ENCODE data around the gene ST3GAL5. TPM values are rescaled to one million over a fixed set of nuclear protein-coding genes. Genes with fewer than 3 reads are reported as not detected.
"Not testable (repeated sequence)": the region's sequence is repeated elsewhere in the genome, so short reads cannot be mapped to it uniquely, and the experiment has no call there.

The ST3GAL5 gene
- total RNA-seq, 1 experiment from 2014 or later: 3.8 TPM

- Histone ChIP-seq H3K9ac (ENCODE audit: low read length) (no peak overlapping the region), H3K9me3 (ENCODE audit: low read length) (no peaks in the 10 kb centered on the region), H4K20me1 (ENCODE audit: insufficient read depth, low read depth, low read length) (no peaks in the 10 kb centered on the region), H3K27ac (ENCODE audit: low read length) (no peak overlapping the region), H3K27me3 (ENCODE audit: low read length) (no peaks in the 10 kb centered on the region), H3K4me3 (ENCODE audit: low read length) (no peak overlapping the region), H2AFZ (ENCODE audit: low read length) (no peak overlapping the region), H3K9me2 (replicated peaks; ENCODE audit: insufficient read depth, low read length) (no peaks in the 10 kb centered on the region), H3K79me2 (ENCODE audit: low read length) (no peaks in the 10 kb centered on the region), H3K4me1 (ENCODE audit: low read length) (no peaks in the 10 kb centered on the region), H3K36me3 (ENCODE audit: insufficient read depth, low read length) (no peaks in the 10 kb centered on the region), H3K4me2 (ENCODE audit: low read depth, low read length, poor library complexity, severe bottlenecking) (no peak overlapping the region)
- no peak for DNase-seq
These were observed 50.1 kb downstream of the ST3GAL5 start for GRCh38 chr2:85838641-85839040.

- Histone ChIP-seq H3K27me3 (ENCODE audit: low read length) (no peaks in the 10 kb centered on the region), H3K4me1 (ENCODE audit: low read length) (no peaks in the 10 kb centered on the region), H4K20me1 (ENCODE audit: insufficient read depth, low read depth, low read length) (no peaks in the 10 kb centered on the region), H2AFZ (ENCODE audit: low read length) (no peak overlapping the region), H3K79me2 (ENCODE audit: low read length) (no peaks in the 10 kb centered on the region), H3K27ac (ENCODE audit: low read length) (no peak overlapping the region), H3K4me2 (ENCODE audit: low read depth, low read length, poor library complexity, severe bottlenecking) (no peak overlapping the region), H3K9ac (ENCODE audit: low read length) (no peak overlapping the region), H3K4me3 (ENCODE audit: low read length) (no peak overlapping the region), H3K9me3 (ENCODE audit: low read length) (no peaks in the 10 kb centered on the region), H3K36me3 (ENCODE audit: insufficient read depth, low read length) (no peaks in the 10 kb centered on the region), H3K9me2 (replicated peaks; ENCODE audit: insufficient read depth, low read length) (no peaks in the 10 kb centered on the region)
- peak; percentile 80 for DNase-seq
These were observed 50.6 kb downstream of the ST3GAL5 start for GRCh38 chr2:85838181-85838580.

- Histone ChIP-seq H3K4me2 (ENCODE audit: low read depth, low read length, poor library complexity, severe bottlenecking) (no peak overlapping the region), H3K9ac (ENCODE audit: low read length) (no peak overlapping the region), H2AFZ (ENCODE audit: low read length) (no peak overlapping the region), H3K9me2 (replicated peaks; ENCODE audit: insufficient read depth, low read length) (no peaks in the 10 kb centered on the region), H3K36me3 (ENCODE audit: insufficient read depth, low read length) (no peaks in the 10 kb centered on the region), H4K20me1 (ENCODE audit: insufficient read depth, low read depth, low read length) (no peaks in the 10 kb centered on the region), H3K9me3 (ENCODE audit: low read length) (no peaks in the 10 kb centered on the region), H3K27me3 (ENCODE audit: low read length) (no peaks in the 10 kb centered on the region), H3K4me3 (ENCODE audit: low read length) (no peak overlapping the region), H3K4me1 (ENCODE audit: low read length) (no peaks in the 10 kb centered on the region), H3K79me2 (ENCODE audit: low read length) (no peaks in the 10 kb centered on the region), H3K27ac (ENCODE audit: low read length) (no peak overlapping the region)
- DNase-seq: no peak
These were observed 54.3 kb downstream of the ST3GAL5 start for GRCh38 chr2:85834466-85834865.

- Histone ChIP-seq H3K4me3 (ENCODE audit: low read length) (no peak overlapping the region), H2AFZ (ENCODE audit: low read length) (no peak overlapping the region), H3K9me2 (replicated peaks; ENCODE audit: insufficient read depth, low read length) (no peaks in the 10 kb centered on the region), H3K27me3 (ENCODE audit: low read length) (no peaks in the 10 kb centered on the region), H3K27ac (ENCODE audit: low read length) (no peak overlapping the region), H3K79me2 (ENCODE audit: low read length) (no peaks in the 10 kb centered on the region), H3K9me3 (ENCODE audit: low read length) (no peaks in the 10 kb centered on the region), H3K9ac (ENCODE audit: low read length) (no peak overlapping the region), H3K36me3 (ENCODE audit: insufficient read depth, low read length) (no peaks in the 10 kb centered on the region), H4K20me1 (ENCODE audit: insufficient read depth, low read depth, low read length) (no peaks in the 10 kb centered on the region), H3K4me2 (ENCODE audit: low read depth, low read length, poor library complexity, severe bottlenecking) (no peak overlapping the region), H3K4me1 (ENCODE audit: low read length) (no peaks in the 10 kb centered on the region; the same call in 1 of the 2 replicates)
- no peak for DNase-seq
These were observed 57.1 kb downstream of the ST3GAL5 start for GRCh38 chr2:85831735-85832134.

GRCh38 chr2:85830645-85831044 is 58.1 kb downstream of the ST3GAL5 start:
- H3K4me3 ChIP-seq (ENCODE audit: low read length): no peak overlapping the region
- no peaks in the 10 kb centered on the region for H3K9me2 ChIP-seq (replicated peaks; ENCODE audit: insufficient read depth, low read length)
- no peak overlapping the region for H3K4me2 ChIP-seq (ENCODE audit: low read depth, low read length, poor library complexity, severe bottlenecking)
- H3K9me3 ChIP-seq (ENCODE audit: low read length): no peaks in the 10 kb centered on the region
- no peak overlapping the region for H3K9ac ChIP-seq (ENCODE audit: low read length)
- H3K27me3 ChIP-seq (ENCODE audit: low read length): no peaks in the 10 kb centered on the region
- peak; percentile 61 for DNase-seq
- no peak overlapping the region for H2AFZ ChIP-seq (ENCODE audit: low read length)
- H3K79me2 ChIP-seq (ENCODE audit: low read length): no peaks in the 10 kb centered on the region
- H3K4me1 ChIP-seq (ENCODE audit: low read length): no peaks in the 10 kb centered on the region; the same call in 1 of the 2 replicates
- no peaks in the 10 kb centered on the region for H4K20me1 ChIP-seq (ENCODE audit: insufficient read depth, low read depth, low read length)
- no peak overlapping the region for H3K27ac ChIP-seq (ENCODE audit: low read length)
- no peaks in the 10 kb centered on the region for H3K36me3 ChIP-seq (ENCODE audit: insufficient read depth, low read length)

- H3K27ac ChIP-seq (ENCODE audit: low read length); H3K9ac ChIP-seq (ENCODE audit: low read length); H3K27me3 ChIP-seq (ENCODE audit: low read length); H3K79me2 ChIP-seq (ENCODE audit: low read length); H3K4me1 ChIP-seq (ENCODE audit: low read length); H3K9me3 ChIP-seq (ENCODE audit: low read length); DNase-seq; H2AFZ ChIP-seq (ENCODE audit: low read length); H4K20me1 ChIP-seq (ENCODE audit: insufficient read depth, low read depth, low read length); H3K36me3 ChIP-seq (ENCODE audit: insufficient read depth, low read length); H3K4me2 ChIP-seq (ENCODE audit: low read depth, low read length, poor library complexity, severe bottlenecking); H3K9me2 ChIP-seq (replicated peaks; ENCODE audit: insufficient read depth, low read length); H3K4me3 ChIP-seq (ENCODE audit: low read length): not testable (repeated sequence)
These were observed 59.4 kb downstream of the ST3GAL5 start for GRCh38 chr2:85829394-85829793.

GRCh38 chr2:85828725-85829124 is 60.1 kb downstream of the ST3GAL5 start:
- H3K27ac ChIP-seq (ENCODE audit: low read length): no peak overlapping the region
- H3K36me3 ChIP-seq (ENCODE audit: insufficient read depth, low read length): no peaks in the 10 kb centered on the region
- H2AFZ ChIP-seq (ENCODE audit: low read length): no peak overlapping the region
- no peak for DNase-seq
- no peak overlapping the region for H3K4me2 ChIP-seq (ENCODE audit: low read depth, low read length, poor library complexity, severe bottlenecking)
- H3K4me3 ChIP-seq (ENCODE audit: low read length): no peak overlapping the region
- no peak overlapping the region for H3K9ac ChIP-seq (ENCODE audit: low read length)
- H3K9me3 ChIP-seq (ENCODE audit: low read length): no peaks in the 10 kb centered on the region
- H3K27me3 ChIP-seq (ENCODE audit: low read length): no peaks in the 10 kb centered on the region
- H4K20me1 ChIP-seq (ENCODE audit: insufficient read depth, low read depth, low read length): no peaks in the 10 kb centered on the region
- H3K79me2 ChIP-seq (ENCODE audit: low read length): no peaks in the 10 kb centered on the region
- no peaks in the 10 kb centered on the region for H3K9me2 ChIP-seq (replicated peaks; ENCODE audit: insufficient read depth, low read length)
- no peaks in the 10 kb centered on the region; the same call in 1 of the 2 replicates for H3K4me1 ChIP-seq (ENCODE audit: low read length)

- no peak overlapping the region for H3K27ac ChIP-seq (ENCODE audit: low read length)
These were observed 60.8 kb downstream of the ST3GAL5 start for GRCh38 chr2:85827879-85828569.

More at GRCh38 chr2:85827879-85828569, 60.8 kb downstream of the ST3GAL5 start:
- Histone ChIP-seq H3K9me3 (ENCODE audit: low read length) (no peaks in the 10 kb centered on the region), H3K27me3 (ENCODE audit: low read length) (no peaks in the 10 kb centered on the region), H2AFZ (ENCODE audit: low read length) (no peak overlapping the region), H3K9me2 (replicated peaks; ENCODE audit: insufficient read depth, low read length) (no peaks in the 10 kb centered on the region), H3K9ac (ENCODE audit: low read length) (peak overlapping the region; percentile 38; the same call in 1 of the 2 replicates), H4K20me1 (ENCODE audit: insufficient read depth, low read depth, low read length) (no peaks in the 10 kb centered on the region), H3K79me2 (ENCODE audit: low read length) (no peaks in the 10 kb centered on the region), H3K36me3 (ENCODE audit: insufficient read depth, low read length) (no peaks in the 10 kb centered on the region), H3K4me2 (ENCODE audit: low read depth, low read length, poor library complexity, severe bottlenecking) (peak overlapping the region; percentile 51), H3K4me1 (ENCODE audit: low read length) (no peaks in the 10 kb centered on the region; the same call in 1 of the 2 replicates), H3K4me3 (ENCODE audit: low read length) (no peak overlapping the region; the same call in 1 of the 2 replicates)
- no peak for DNase-seq

Measured in Karpas-422 (cell line).